CD4-positive, alpha-beta T cell treated with Interleukin-10 for 1 hour (primary cell): Measurements from ENCODE around the gene OPN1SW.

Source experiments
- DNase-seq: peaks from one replicate; pipeline ENCODE4 v3.0.0-alpha.2; 2020

OPN1SW gene

GRCh38 chr7:128731184-128731583, 44.4 kb downstream of the OPN1SW start:
- no peak for DNase-seq

GRCh38 chr7:128729494-128729893, 46.1 kb downstream of the OPN1SW start:
- DNase-seq: no peak

DNA sequence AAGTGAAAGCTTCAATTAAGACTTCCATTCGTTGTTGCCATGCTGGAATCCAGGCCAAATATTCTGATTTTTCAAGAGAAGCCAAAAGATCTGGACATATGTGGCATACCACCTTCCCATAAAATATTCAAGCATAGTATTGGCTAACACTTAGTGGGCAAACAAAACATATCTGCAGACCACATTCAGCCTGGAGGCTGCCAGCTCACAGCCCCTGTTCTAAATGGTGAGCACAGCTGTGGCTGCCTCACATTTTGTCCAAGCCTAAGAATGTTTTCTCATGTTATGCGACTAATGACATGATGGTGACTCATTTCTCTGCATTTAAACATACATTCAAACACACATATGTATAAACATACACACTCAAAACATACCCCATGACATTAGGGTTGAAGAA, 47.0 kb downstream of the OPN1SW start:
- no peak for DNase-seq

DNA sequence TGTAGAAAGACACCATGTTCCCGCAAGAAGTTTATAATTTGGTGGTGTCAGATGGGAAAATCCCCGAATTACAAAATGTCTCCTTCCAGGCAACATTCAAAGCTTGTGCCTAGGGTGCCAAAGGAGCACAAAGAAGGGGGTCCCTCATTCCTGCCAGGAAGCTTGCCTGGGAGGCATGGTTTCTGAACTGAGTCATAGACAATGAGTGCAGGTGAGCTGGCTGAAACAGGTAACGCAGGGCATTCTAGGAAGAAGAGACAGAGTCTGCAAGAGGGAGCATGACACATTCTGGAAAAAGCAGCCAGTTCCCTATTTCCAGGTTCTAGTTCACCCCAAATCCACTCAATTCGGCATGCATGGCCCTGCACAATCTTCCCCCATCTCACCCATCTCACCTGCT, 48.4 kb downstream of the OPN1SW start:
- no peak for DNase-seq

DNA sequence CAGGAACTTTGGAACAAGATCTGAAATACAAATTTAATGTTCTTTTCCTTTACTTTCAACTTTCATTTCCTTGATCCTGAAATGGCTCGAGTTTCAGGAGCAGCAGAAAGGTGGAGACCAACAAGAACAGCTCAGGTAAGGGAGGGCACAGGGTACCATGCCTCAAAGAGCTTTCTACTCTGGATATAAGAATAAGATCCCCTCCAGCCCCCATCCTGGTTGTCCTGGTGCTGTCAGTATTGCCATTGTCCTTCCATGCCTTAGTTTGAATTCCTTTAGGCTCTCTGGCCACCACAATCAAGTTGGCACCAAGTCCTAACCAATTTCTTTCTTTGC, 48.9 kb downstream of the OPN1SW start:
- no peak for DNase-seq

DNA sequence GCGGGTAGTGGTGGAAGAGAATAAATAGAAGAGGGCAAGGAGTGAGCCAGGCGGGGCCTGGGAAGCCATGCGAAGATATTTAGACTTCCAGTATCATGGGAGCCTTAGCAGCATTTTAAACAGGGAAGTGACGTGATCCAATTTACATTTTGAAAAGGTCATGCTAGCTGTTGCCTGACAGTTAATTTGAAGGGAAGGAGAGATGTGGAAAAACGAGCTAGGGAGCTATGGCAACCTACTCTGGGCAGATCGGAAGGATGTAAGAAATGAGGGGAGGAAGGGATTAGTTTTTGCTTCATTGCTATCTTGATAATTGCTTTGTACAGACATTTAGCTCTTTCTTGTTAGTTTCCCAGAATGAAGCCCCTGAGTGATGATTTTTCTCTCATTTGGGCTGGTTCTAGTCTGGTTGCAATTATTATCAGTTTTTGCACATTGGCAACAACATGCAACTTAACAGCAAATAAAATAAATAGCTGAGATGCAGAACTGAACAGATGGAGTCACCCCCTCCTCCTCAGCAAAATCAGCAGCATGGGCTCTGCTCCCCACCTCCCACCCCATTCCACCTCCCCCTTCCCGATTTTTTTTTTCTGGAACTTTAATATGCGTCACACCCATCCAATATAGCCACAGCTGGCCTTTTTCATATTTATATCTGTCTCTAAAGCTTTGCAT, 49.4 kb downstream of the OPN1SW start:
- DNase-seq: no peak

GRCh38 chr7:128725531-128725930, 50.1 kb downstream of the OPN1SW start:
- no peak for DNase-seq

DNA sequence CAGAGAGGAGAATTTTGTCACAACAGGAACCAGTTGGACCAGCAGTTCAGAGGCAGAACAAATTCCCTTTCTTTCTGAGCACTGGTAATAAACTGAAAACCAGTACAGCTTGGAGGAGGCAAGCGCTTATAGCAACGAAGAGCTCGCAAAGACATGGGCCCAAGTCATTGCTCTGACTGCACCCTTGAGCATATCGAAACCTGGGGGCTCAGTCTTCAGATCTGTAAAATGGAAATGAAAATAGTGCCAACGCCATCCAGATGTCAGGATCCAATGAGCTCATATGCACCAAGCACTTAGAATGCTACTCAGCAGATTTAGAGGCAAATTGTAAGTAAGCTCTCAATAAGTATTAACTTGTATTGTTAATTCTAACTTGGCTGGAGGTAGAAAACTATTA, 50.9 kb downstream of the OPN1SW start:
- no peak for DNase-seq
